ENCODE results near the gene SYNGR4.

DNA sequence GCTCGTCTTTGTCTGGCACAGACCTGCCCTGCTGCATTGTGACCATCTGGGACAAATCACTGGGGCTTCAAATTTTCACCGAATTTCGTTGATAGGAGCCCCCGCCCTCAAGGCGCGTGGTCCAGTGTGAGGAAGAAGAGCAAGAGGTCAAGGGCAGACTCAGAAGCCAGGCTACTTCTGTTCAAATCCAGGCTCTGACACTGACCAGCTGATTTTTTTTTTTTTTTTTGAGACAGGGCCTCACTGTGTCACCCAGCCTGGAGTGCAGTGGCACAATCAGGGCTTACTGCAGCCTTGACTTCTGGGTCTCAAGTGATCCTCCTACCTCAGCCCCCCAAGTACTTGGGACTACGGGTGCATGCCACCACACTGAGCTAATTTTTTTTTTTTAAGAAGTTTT, 7.2 kb downstream of the SYNGR4 start:
- TF ChIP-seq EZH2 (IDR thresholded peaks at IDR 0.05; ENCODE audit: insufficient read depth, poor library complexity, severe bottlenecking) (no peak), EZH2phosphoT487 (IDR thresholded peaks at IDR 0.05; ENCODE audit: insufficient read depth, low read depth) (no peak)
